WERI-Rb-1 (cell line): Measurements from ENCODE around the gene DHX57.

Experiments used
- DNase-seq: peaks from one replicate; pipeline ENCODE4 v3.0.0-alpha.2; 2020
- H3K27ac ChIP-seq: fragments of 250-450 bp; sonication (Bioruptor Pico); 2 replicates; pipeline ENCODE4 v1.5.1; 2020; ENCODE audit warnings: mild to moderate bottlenecking, moderate library complexity
- H3K27me3 ChIP-seq: fragments of 250-450 bp; sonication (Bioruptor Pico); 2 replicates; pipeline ENCODE4 v1.5.1; 2021; ENCODE audit warnings: mild to moderate bottlenecking, low read depth, moderate library complexity; ENCODE audit not compliant: insufficient read depth, severe bottlenecking
- H3K36me3 ChIP-seq: fragments of 250-450 bp; sonication (Bioruptor Pico); 2 replicates; pipeline ENCODE4 v1.5.1; 2020; ENCODE audit warnings: mild to moderate bottlenecking, moderate library complexity
- H3K4me3 ChIP-seq: 2 replicates; pipeline ENCODE4 v1.5.1; 2011; ENCODE audit warnings: low read depth, mild to moderate bottlenecking, control low read depth, low read length
- H3K9me3 ChIP-seq: fragments of 250-450 bp; sonication (Bioruptor Pico); 2 replicates; pipeline ENCODE4 v1.5.1; 2021; ENCODE audit warnings: mild to moderate bottlenecking, moderate library complexity; ENCODE audit not compliant: severe bottlenecking
- CTCF ChIP-seq: IDR thresholded peaks from 2 replicates; pipeline ENCODE4 v1.5.1; 2011; ENCODE audit warnings: low read depth, mild to moderate bottlenecking, control low read depth, inconsistent platforms, low read length

Gene DHX57

GRCh38 chr2:38892819-38893218 is 17.1 kb upstream of the DHX57 start:
- Histone ChIP-seq H3K27ac (no peak overlapping the region), H3K27me3 (no peaks in the 10 kb centered on the region)
- no peak for TF ChIP-seq CTCF

DNA sequence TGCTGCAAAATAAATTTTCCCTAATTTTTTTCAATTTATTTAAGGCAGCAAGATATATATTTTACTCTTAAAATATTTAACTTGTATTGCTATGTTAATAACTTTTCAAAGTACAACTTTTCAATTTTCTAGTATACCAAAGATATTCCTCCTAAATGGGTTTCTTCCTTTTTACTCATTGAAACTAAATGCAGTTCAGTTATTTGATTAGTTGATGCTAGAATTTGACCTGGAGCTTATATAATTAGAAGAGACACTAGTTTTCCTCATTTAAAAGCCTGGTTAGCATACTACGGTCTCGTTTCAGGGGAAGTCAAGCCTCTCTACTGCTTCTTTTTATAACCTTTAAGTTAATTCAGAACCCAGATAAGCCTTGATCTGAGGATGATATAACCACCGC is 13.8 kb upstream of the DHX57 start, which contains the start of gene ARHGEF33:
Gene ARHGEF33 (plus strand): TSS at position 301 of the 400 bp plus-strand sequence. CDS start 29,573 bp downstream, outside the sequence.
- H3K36me3 ChIP-seq: no peaks in the 10 kb centered on the region
- no peak within 1 kb of the TSS for H3K4me3 ChIP-seq
- DNase-seq: no peak
- H3K27ac ChIP-seq: no peak within 1 kb of the TSS
- peaks cover 5% of the 10 kb centered on the region for H3K9me3 ChIP-seq
- no peak for TF ChIP-seq CTCF
- no peaks in the 10 kb centered on the region for H3K27me3 ChIP-seq

More at GRCh38 chr2:38892819-38893218, 17.1 kb upstream of the DHX57 start:
- no peak for DNase-seq
- Histone ChIP-seq H3K9me3 (peaks cover 3% of the 10 kb centered on the region), H3K4me3 (no peak overlapping the region), H3K36me3 (no peaks in the 10 kb centered on the region)

DNA sequence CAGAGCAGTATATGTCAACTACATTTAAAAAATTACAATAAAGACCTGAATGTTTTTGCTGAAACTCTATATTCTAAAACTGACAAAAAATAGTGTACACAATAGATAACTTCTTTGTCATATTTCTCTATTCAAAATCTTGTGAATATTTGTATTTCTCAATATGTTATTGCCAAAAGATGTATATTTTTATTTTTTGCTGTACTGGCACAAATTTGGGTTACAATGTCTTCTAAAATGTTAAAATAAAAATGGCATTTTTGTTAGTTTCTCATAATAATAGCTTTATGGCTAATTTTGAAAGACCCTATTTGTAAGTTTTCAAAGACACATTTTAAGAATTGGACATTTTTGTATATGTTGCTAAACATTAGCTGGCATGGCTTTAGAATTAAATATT is 13.3 kb upstream of the DHX57 start:
- Histone ChIP-seq H3K27ac (no peak overlapping the region), H3K4me3 (no peak overlapping the region), H3K36me3 (no peaks in the 10 kb centered on the region), H3K9me3 (peaks cover 5% of the 10 kb centered on the region), H3K27me3 (no peaks in the 10 kb centered on the region)
- no peak for DNase-seq
- no peak for TF ChIP-seq CTCF

- H3K27ac ChIP-seq: no peak overlapping the region
- no peaks in the 10 kb centered on the region for H3K27me3 ChIP-seq
- H3K4me3 ChIP-seq: no peak overlapping the region
- no peak for TF ChIP-seq CTCF
- peaks cover 5% of the 10 kb centered on the region for H3K9me3 ChIP-seq
- DNase-seq: no peak
- H3K36me3 ChIP-seq: no peaks in the 10 kb centered on the region
Measured at GRCh38 chr2:38887902-38888554, 12.3 kb upstream of the DHX57 start.

DNA sequence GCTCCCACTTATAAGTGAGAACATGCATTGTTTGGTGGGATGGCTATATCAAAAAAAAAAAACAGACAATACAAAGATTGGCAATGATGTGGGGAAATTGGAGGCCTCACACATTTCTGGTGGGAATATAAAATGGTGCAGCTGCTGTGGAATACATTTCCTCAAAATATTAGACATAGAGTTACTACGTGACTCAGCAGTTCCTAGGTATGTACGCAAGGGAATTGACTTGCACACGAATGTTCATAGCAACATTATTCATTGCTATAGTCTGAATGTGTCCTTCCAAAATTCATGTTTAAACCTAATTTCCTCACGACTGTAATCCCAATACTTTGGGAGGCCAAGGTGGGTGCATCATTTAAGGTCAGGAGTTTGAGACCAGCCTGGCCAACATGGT is 11.6 kb upstream of the DHX57 start:
- Histone ChIP-seq H3K36me3 (no peaks in the 10 kb centered on the region), H3K27me3 (no peaks in the 10 kb centered on the region), H3K27ac (no peak overlapping the region), H3K4me3 (no peak overlapping the region), H3K9me3 (peaks cover 5% of the 10 kb centered on the region)
- TF ChIP-seq CTCF: no peak
- DNase-seq: no peak

DNA sequence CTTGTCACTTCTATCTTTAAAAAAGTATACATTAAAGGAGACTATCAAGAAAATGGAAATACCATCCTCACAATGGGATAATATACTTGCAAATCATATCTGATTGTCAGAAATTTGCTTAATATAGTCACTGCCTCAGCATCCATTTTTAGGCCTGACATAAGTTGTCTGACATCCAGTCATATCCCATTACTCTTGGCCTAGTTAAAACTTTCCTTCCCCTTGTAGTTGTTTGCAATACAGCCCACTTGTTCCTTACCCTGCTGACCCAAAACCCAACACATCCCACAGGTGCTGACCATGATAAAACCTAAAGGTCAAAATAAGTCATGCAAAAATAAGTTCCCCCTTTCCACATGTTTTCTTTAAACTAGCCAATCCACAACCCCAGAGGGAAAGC is 10.3 kb upstream of the DHX57 start:
- no peak for TF ChIP-seq CTCF
- Histone ChIP-seq H3K9me3 (peaks cover 5% of the 10 kb centered on the region), H3K36me3 (no peaks in the 10 kb centered on the region), H3K27me3 (no peaks in the 10 kb centered on the region), H3K4me3 (no peak overlapping the region), H3K27ac (no peak overlapping the region)
- no peak for DNase-seq
